HepG2 (cell line): ENCODE measurements around the gene DAB2. TPM values are rescaled to one million over a fixed set of nuclear protein-coding genes. Genes with fewer than 3 reads are reported as not detected.

ENCODE experiments used
- ATAC-seq: fragments of 200-7000 bp; cut with Tn5 transposase; 3 replicates; pipeline ENCODE4 v1.9.1; 2020; ENCODE audit warnings: mild to moderate bottlenecking, moderate library complexity
- BruUV-seq: library from RNA; stranded (reverse); fragments of 400-500 nt; replicated peaks from 2 replicates; lab custom pipeline; 2021; lab: Mats Ljungman, UMichigan
- CTCF ChIA-PET: fragments of 300-600 bp; formaldehyde crosslinking; extraction: SDS; loops from one replicate; lab custom pipeline; 2021; ENCODE audit warnings: low total read pairs, inconsistent platforms, low intra/inter-chr PET ratio; lab: Yijun Ruan, JAX
- POLR2A ChIA-PET: fragments of 350-600 bp; sonication (Branson Sonifier 250); formaldehyde crosslinking; loops from one replicate; lab custom pipeline; 2020; ENCODE audit warnings: antibody characterized with exemption, inconsistent platforms; lab: Yijun Ruan, JAX
- DNase-seq: peaks from one replicate; pipeline ENCODE4 v3.0.0-alpha.2; 2015; ENCODE audit warnings: low spot score
- FAIRE-seq: peaks from 3 replicates; lab custom pipeline; 2011; peaks lifted over from hg19 to GRCh38; lab: Jason Lieb, UNC
- H2AFZ ChIP-seq: one replicate; pipeline ENCODE4 v1.6.1; 2011; ENCODE audit warnings: low read length, inconsistent platforms
- H3K27ac ChIP-seq: fragments of 300-600 bp; 3 replicates; pipeline ENCODE4 v1.8.0; 2011; ENCODE audit warnings: mixed run types, mild to moderate bottlenecking, mixed read lengths, low read length, inconsistent platforms; ENCODE audit not compliant: insufficient read depth; ENCODE audit errors: extremely low read length
- H3K27me3 ChIP-seq, 2 experiments: fragments of 200-600 bp in 1 of 2; 2 replicates in 1 of 2; 3 replicates in 1 of 2; pipeline versions ENCODE4 v1.6.0 to v1.8.0; 2011; ENCODE audit warnings: low read length in 2 of 2, mild to moderate bottlenecking in 2 of 2, moderate library complexity in 2 of 2, inconsistent platforms in 1 of 2; ENCODE audit not compliant: insufficient read depth in 2 of 2, control insufficient read depth in 1 of 2
- H3K36me3 ChIP-seq, 2 experiments: fragments of 200-600 bp in 1 of 2; replicated peaks in 1 of 2; 2 replicates in 1 of 2; 3 replicates in 1 of 2; pipeline versions ENCODE4 v1.5.1 to v1.8.0; 2011; ENCODE audit warnings: low read length in 2 of 2, inconsistent platforms in 1 of 2; ENCODE audit not compliant: insufficient read depth in 2 of 2, control insufficient read depth in 1 of 2
- H3K4me1 ChIP-seq: 2 replicates; pipeline ENCODE4 v1.5.1; 2012; ENCODE audit warnings: low read length, inconsistent platforms; ENCODE audit not compliant: insufficient read depth
- H3K4me2 ChIP-seq: 2 replicates; pipeline ENCODE4 v1.6.0; 2011; ENCODE audit warnings: low read depth, low read length, inconsistent platforms
- H3K4me3 ChIP-seq, 3 experiments: fragments of 200-600 bp in 1 of 3; sonication (generic), shearing (Covaris generic) in 1 of 3; replicated peaks in 1 of 3; 2 replicates each; pipeline ENCODE4 v1.5.1; 2011 to 2016; ENCODE audit warnings: low read length in 3 of 3, inconsistent platforms in 2 of 3, low read depth in 2 of 3, mild to moderate bottlenecking in 2 of 3, control low read depth in 1 of 3, mixed read lengths in 1 of 3; ENCODE audit not compliant: insufficient read depth in 1 of 3
- H3K79me2 ChIP-seq: one replicate; pipeline ENCODE4 v1.6.1; 2011; ENCODE audit warnings: low read length, inconsistent platforms; ENCODE audit not compliant: insufficient read depth
- H3K9ac ChIP-seq: 2 replicates; pipeline ENCODE4 v1.6.0; 2011; ENCODE audit warnings: mild to moderate bottlenecking, low read depth, low read length, inconsistent platforms; ENCODE audit not compliant: insufficient read depth
- H3K9me3 ChIP-seq: 2 replicates; pipeline ENCODE4 v1.5.1; 2012; ENCODE audit warnings: mild to moderate bottlenecking, low read length
- H4K20me1 ChIP-seq: 2 replicates; pipeline ENCODE4 v1.6.0; 2011; ENCODE audit warnings: inconsistent platforms, mild to moderate bottlenecking, low read length, moderate library complexity; ENCODE audit not compliant: insufficient read depth
- ATF3 ChIP-seq: sonication (generic); formaldehyde crosslinking; IDR thresholded peaks from 2 replicates; pipeline ENCODE4 v1.4.0; 2020; ENCODE audit warnings: missing genetic modification reagents
- CBX1 ChIP-seq: IDR thresholded peaks from one replicate; pipeline ENCODE4 v1.6.1; 2016; ENCODE audit warnings: antibody characterized with exemption, low read depth
- CBX5 ChIP-seq: sonication (generic); formaldehyde crosslinking; IDR thresholded peaks from 2 replicates; pipeline ENCODE4 v1.4.0; 2020; ENCODE audit warnings: missing genetic modification reagents, borderline replicate concordance
- CC2D1A ChIP-seq: sonication (generic); formaldehyde crosslinking; IDR thresholded peaks from 2 replicates; pipeline ENCODE4 v1.8.1; 2023; ENCODE audit warnings: mild to moderate bottlenecking, missing genetic modification reagents
- GABPB1 ChIP-seq: IDR thresholded peaks from 2 replicates; pipeline ENCODE4 v1.6.1; 2016; ENCODE audit warnings: mild to moderate bottlenecking, missing genetic modification reagents, moderate library complexity, missing compliant biosample characterization
- HNRNPH1 ChIP-seq: fragments of 200-400 bp; formaldehyde crosslinking; optimal IDR thresholded peaks from 2 replicates; pipeline ENCODE3; 2017; ENCODE audit warnings: mild to moderate bottlenecking, low read depth, low read length
- MAFK ChIP-seq, 2 experiments: IDR thresholded peaks in 1 of 2; conservative IDR thresholded peaks in 1 of 2; 2 replicates each; pipeline ENCODE4 v1.6.1; 2011; ENCODE audit warnings: improper control_type of control experiment in 2 of 2, low read length in 2 of 2
- MIER3 ChIP-seq: IDR thresholded peaks from 2 replicates; pipeline ENCODE4 v1.6.1; 2016; ENCODE audit warnings: missing compliant biosample characterization, borderline replicate concordance
- NCOR1 ChIP-seq: fragments of 200-600 bp; sonication (generic); IDR thresholded peaks from 2 replicates; pipeline ENCODE4 v1.7.0; 2017; ENCODE audit warnings: antibody characterized with exemption, low read length, borderline replicate concordance
- PLSCR1 ChIP-seq: sonication (generic); formaldehyde crosslinking; IDR thresholded peaks from 2 replicates; pipeline ENCODE4 v1.5.0; 2020; ENCODE audit warnings: missing genetic modification reagents, mild to moderate bottlenecking, borderline replicate concordance
- PREB ChIP-seq: sonication (generic); formaldehyde crosslinking; IDR thresholded peaks from 2 replicates; pipeline ENCODE4 v1.4.0; 2020; ENCODE audit warnings: missing genetic modification reagents
- REPIN1 ChIP-seq: sonication (generic); formaldehyde crosslinking; IDR thresholded peaks from 2 replicates; pipeline ENCODE4 v1.8.0; 2022; ENCODE audit warnings: missing genetic modification reagents, low read depth, mild to moderate bottlenecking, borderline replicate concordance
- SCMH1 ChIP-seq: sonication (generic); formaldehyde crosslinking; IDR thresholded peaks from 2 replicates; pipeline ENCODE4 v1.9.0; 2021; ENCODE audit warnings: missing genetic modification reagents, mild to moderate bottlenecking, borderline replicate concordance
- SNAPC2 ChIP-seq: sonication (generic); formaldehyde crosslinking; IDR thresholded peaks from 2 replicates; pipeline ENCODE4 v1.8.1; 2022; ENCODE audit warnings: mild to moderate bottlenecking, missing genetic modification reagents
- ZBTB1 ChIP-seq: sonication (generic); formaldehyde crosslinking; IDR thresholded peaks from 2 replicates; pipeline ENCODE4 v1.4.0; 2020; ENCODE audit warnings: missing genetic modification reagents, borderline replicate concordance
- ZFP36 ChIP-seq: fragments of 150-350 bp; IDR thresholded peaks from 2 replicates; pipeline ENCODE4 v1.6.1; 2018; ENCODE audit warnings: borderline replicate concordance, low read length, low read depth; ENCODE audit not compliant: partially characterized antibody
- ZFP36L1 ChIP-seq: sonication (generic); formaldehyde crosslinking; IDR thresholded peaks from 2 replicates; pipeline ENCODE4 v1.8.0; 2022; ENCODE audit warnings: mild to moderate bottlenecking, missing genetic modification reagents, moderate library complexity
- ZIK1 ChIP-seq: sonication (generic); formaldehyde crosslinking; IDR thresholded peaks from 2 replicates; pipeline ENCODE4 v1.5.0; 2020; ENCODE audit warnings: mild to moderate bottlenecking, low read depth, missing genetic modification reagents, borderline replicate concordance
- ZNF354B ChIP-seq: sonication (generic); formaldehyde crosslinking; IDR thresholded peaks from 2 replicates; pipeline ENCODE4 v1.8.0; 2022; ENCODE audit warnings: mild to moderate bottlenecking, missing genetic modification reagents
- ZNF615 ChIP-seq: sonication (generic); formaldehyde crosslinking; IDR thresholded peaks from 2 replicates; pipeline ENCODE4 v1.5.0; 2020; ENCODE audit warnings: mild to moderate bottlenecking, missing genetic modification reagents, borderline replicate concordance
- ZNF7 ChIP-seq: IDR thresholded peaks from 2 replicates; pipeline ENCODE4 v1.6.1; 2016; ENCODE audit warnings: missing biosample characterization, missing genetic modification reagents
- ZNF772 ChIP-seq: sonication (generic); formaldehyde crosslinking; IDR thresholded peaks from 2 replicates; pipeline ENCODE4 v1.5.0; 2020; ENCODE audit warnings: mild to moderate bottlenecking, missing genetic modification reagents
- ZNF773 ChIP-seq: sonication (generic); formaldehyde crosslinking; IDR thresholded peaks from 2 replicates; pipeline ENCODE4 v1.4.0; 2020; ENCODE audit warnings: missing genetic modification reagents, borderline replicate concordance
- ZNF792 ChIP-seq: IDR thresholded peaks from 2 replicates; pipeline ENCODE4 v1.6.1; 2016
- ZNF879 ChIP-seq: sonication (generic); formaldehyde crosslinking; IDR thresholded peaks from 2 replicates; pipeline ENCODE4 v1.8.1; 2023; ENCODE audit warnings: missing genetic modification reagents
- WGBS: methylation state at CpG from one replicate; pipeline ENCODE4 v1.1.6; 2017; ENCODE audit warnings: low lambda C conversion rate; 5-methylcytosine and 5-hydroxymethylcytosine counted together
- in situ Hi-C: cut with HindIII; loops from 2 replicates; pipeline ENCODE4 v1.10.0; 2017; ENCODE audit warnings: low pct_unique_long_range_greater_than_20kb; ENCODE audit not compliant: extremely low pct_ligation_motif_present
- intact Hi-C: fragments of 100-400 bp; cut with micrococcal nuclease; formaldehyde crosslinking; loops from one replicate; pipeline ENCODE4 v1.10.0; 2022; ENCODE audit not compliant: unreplicated experiment
- polyA plus RNA-seq, 8 experiments: library from polyadenylated mRNA; depleted of rRNA in 3 of 8; stranded (reverse) in 7 of 8; unstranded in 1 of 8; fragments of >200 nt; fragmentation: Illumina TruSeq in 4 of 8; extraction: Trizol in 4 of 8; gene quantifications; 2 replicates each; pipeline versions ENCODE4 v1.2.1 to v1.2.3, GENCODE V29; 2011 to 2016; ENCODE audit warnings: low read depth in 4 of 8, missing spikeins in 1 of 8, mixed read lengths in 1 of 8; ENCODE audit not compliant: insufficient read depth in 1 of 8
- total RNA-seq, 5 experiments: library from RNA; depleted of rRNA; stranded (reverse); fragments of >200 nt; fragmentation: Illumina TruSeq; extraction: Trizol; gene quantifications; 2 replicates each; pipeline ENCODE4 v1.2.3, GENCODE V29; 2016; ENCODE audit warnings: low read depth in 1 of 5

The DAB2 gene
- total and polyA plus RNA-seq, 2 of the 13 experiments (the other 11 are each of a cell fraction or from before 2014, with no cell fraction given) = 6.4 to 6.5 TPM

GRCh38 chr5:39355324-39355723 lies 69.5 kb downstream of the DAB2 start (continued):
- TF ChIP-seq PLSCR1 (CRISPR knock-in tag) (no peak), ZNF772 (CRISPR knock-in tag) (no peak), SNAPC2 (no peak), MIER3 (CRISPR knock-in tag) (no peak), REPIN1 (CRISPR knock-in tag) (no peak), HNRNPH1 (no peak)

DNA sequence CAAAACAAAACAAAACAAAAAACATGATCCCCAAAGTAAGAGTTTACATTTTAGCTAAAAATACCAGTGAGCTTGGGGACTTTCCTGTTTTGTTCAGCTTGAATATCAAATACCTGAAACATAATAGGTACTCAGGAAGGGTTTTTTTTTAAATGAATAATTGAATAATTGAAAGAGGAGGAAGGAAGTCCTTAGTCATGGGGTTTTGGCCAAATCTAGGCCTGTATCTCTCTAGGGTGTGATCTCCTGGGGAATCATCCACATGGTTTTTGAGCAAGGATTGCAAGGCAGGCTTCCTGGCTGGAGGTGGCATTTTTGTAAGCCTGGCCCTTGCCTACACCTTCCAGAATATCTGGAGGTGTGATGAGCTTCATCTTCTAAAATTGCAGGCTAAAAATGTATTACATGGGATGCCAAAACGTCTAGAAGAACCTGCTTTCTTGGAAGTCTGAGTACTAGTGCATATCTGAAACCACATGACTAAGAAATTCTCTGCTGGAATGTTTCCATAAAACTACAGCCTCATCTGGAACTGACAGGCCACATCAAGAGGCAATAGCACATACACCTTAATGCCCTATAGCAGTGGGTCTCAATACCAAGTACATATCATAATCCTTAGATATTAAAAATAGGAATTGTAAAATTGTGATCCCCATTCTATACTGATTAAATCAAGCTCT lies 70.9 kb downstream of the DAB2 start:
- H3K9ac ChIP-seq = no peak overlapping the region
- intact Hi-C loops (no loop called here), in situ Hi-C loops (no loop called here)
- no peak overlapping the region for H2AFZ ChIP-seq
- 0% methylated on average over 1 of the region's 1 CpG for WGBS
- FAIRE-seq (no peak), DNase-seq (no peak)
- ChIA-PET POLR2A (no interaction called here), CTCF (no interaction called here)
- H3K27me3 ChIP-seq = no peaks in the 10 kb centered on the region
- no peaks in the 10 kb centered on the region for H3K79me2 ChIP-seq
- H3K36me3 ChIP-seq = no peaks in the 10 kb centered on the region
- H3K4me2 ChIP-seq = no peak overlapping the region
- H3K4me3 ChIP-seq = no peak overlapping the region
- BruUV-seq = no TSS peak
- H3K9me3 ChIP-seq = peaks cover 4% of the 10 kb centered on the region; the same call in 1 of the 2 replicates
- no peaks in the 10 kb centered on the region for H4K20me1 ChIP-seq
- TF ChIP-seq ZFP36 = no peak
- no peak for TF ChIP-seq ZNF773 (CRISPR knock-in tag)
- TF ChIP-seq ZNF792 = no peak
- no peak for TF ChIP-seq NCOR1
- no peak for TF ChIP-seq PREB
- TF ChIP-seq ZBTB1 = no peak
- TF ChIP-seq ZIK1 (CRISPR knock-in tag) = no peak
- TF ChIP-seq SCMH1 (CRISPR knock-in tag) = no peak
- no peak for TF ChIP-seq ZFP36L1 (CRISPR knock-in tag)
- no peak for TF ChIP-seq ATF3 (CRISPR knock-in tag)
- no peak for TF ChIP-seq ZNF7 (CRISPR knock-in tag)
- TF ChIP-seq CBX5 (CRISPR knock-in tag) = no peak
- TF ChIP-seq CBX1 = no peak
- TF ChIP-seq CC2D1A (CRISPR knock-in tag) = no peak
- TF ChIP-seq MAFK (conservative IDR thresholded peaks at IDR 0.05 in 1 of 2, IDR thresholded peaks at IDR 0.05 in 1 of 2; ENCODE audit: low read length in 2 of 2) = no peak
- TF ChIP-seq ZNF615 = no peak
- no peak for TF ChIP-seq ZNF354B (CRISPR knock-in tag)
- no peak for TF ChIP-seq ZNF879
- TF ChIP-seq GABPB1 = no peak
- TF ChIP-seq, all 625 proteins: peak for 0
- H3K4me1 ChIP-seq = no peaks in the 10 kb centered on the region
- H3K27ac ChIP-seq = no peak overlapping the region
- no peak for ATAC-seq
